GM23338 (cell line): ENCODE results near the gene DCDC2. TPM values are rescaled to one million over a fixed set of nuclear protein-coding genes. Genes with fewer than 3 reads are reported as not detected.

Experiments
- ATAC-seq: fragments of 200-7000 bp; cut with Tn5 transposase; 3 replicates; pipeline ENCODE4 v1.9.1; 2020
- DNase-seq: peaks from one replicate; pipeline ENCODE4 v3.0.0-alpha.2; 2015; ENCODE audit warnings: low spot score
- H2AFZ ChIP-seq: fragments of 200-600 bp; sonication (generic); 2 replicates; pipeline ENCODE4 v1.8.0; 2016; ENCODE audit warnings: antibody characterized with exemption, mild to moderate bottlenecking, moderate library complexity
- H3F3A ChIP-seq: fragments of 200-600 bp; sonication (generic); replicated peaks from 2 replicates; pipeline ENCODE4 v1.8.0; 2017; ENCODE audit warnings: antibody characterized with exemption, mixed run types, low read depth
- H3K27ac ChIP-seq: fragments of 200-600 bp; sonication (generic); 2 replicates; pipeline ENCODE4 v1.6.1; 2016; ENCODE audit warnings: low read depth
- H3K27me3 ChIP-seq: fragments of 200-600 bp; sonication (generic); 2 replicates; pipeline ENCODE4 v1.8.0; 2016; ENCODE audit warnings: mild to moderate bottlenecking, mixed run types, moderate library complexity; ENCODE audit not compliant: insufficient read depth
- H3K36me3 ChIP-seq: fragments of 200-600 bp; sonication (generic); 2 replicates; pipeline ENCODE4 v1.8.0; 2016; ENCODE audit warnings: mild to moderate bottlenecking; ENCODE audit not compliant: insufficient read depth
- H3K4me1 ChIP-seq: fragments of 200-600 bp; sonication (generic); 2 replicates; pipeline ENCODE4 v1.8.0; 2016; ENCODE audit warnings: mild to moderate bottlenecking, moderate library complexity; ENCODE audit not compliant: insufficient read depth
- H3K4me2 ChIP-seq: fragments of 200-600 bp; sonication (generic); 2 replicates; pipeline ENCODE4 v1.7.1; 2017; ENCODE audit warnings: mixed run types
- H3K4me3 ChIP-seq: fragments of 200-600 bp; sonication (generic); 2 replicates; pipeline ENCODE4 v1.6.1; 2016; ENCODE audit warnings: mixed run types
- H3K79me2 ChIP-seq: fragments of 200-600 bp; sonication (generic); replicated peaks from 2 replicates; pipeline ENCODE4 v1.8.0; 2017; ENCODE audit warnings: mild to moderate bottlenecking; ENCODE audit not compliant: insufficient read depth
- H3K9me2 ChIP-seq: fragments of 200-600 bp; sonication (generic); 2 replicates; pipeline ENCODE4 v1.8.0; 2017; ENCODE audit not compliant: insufficient read depth
- H4K20me1 ChIP-seq: fragments of 200-600 bp; sonication (generic); replicated peaks from 2 replicates; pipeline ENCODE4 v1.8.0; 2017; ENCODE audit warnings: mild to moderate bottlenecking; ENCODE audit not compliant: insufficient read depth
- H3K27ac Mint-ChIP-seq: 2 replicates; pipeline ENCODE4 v1.8.0; 2020; ENCODE audit warnings: inconsistent platforms, mild to moderate bottlenecking, moderate library complexity, mixed read lengths
- H3K27me3 Mint-ChIP-seq: 3 replicates; pipeline ENCODE4 v1.8.0; 2022; ENCODE audit warnings: low read depth, mild to moderate bottlenecking, moderate library complexity, mixed read lengths, inconsistent platforms; ENCODE audit not compliant: insufficient read depth, poor library complexity
- H3K36me3 Mint-ChIP-seq: 3 replicates; pipeline ENCODE4 v1.8.0; 2021; ENCODE audit warnings: low read depth, mild to moderate bottlenecking, inconsistent platforms, moderate library complexity, mixed read lengths
- H3K4me1 Mint-ChIP-seq: 3 replicates; pipeline ENCODE4 v1.8.0; 2020; ENCODE audit warnings: mild to moderate bottlenecking, inconsistent platforms, mixed read lengths
- H3K4me3 Mint-ChIP-seq: 3 replicates; pipeline ENCODE4 v1.8.0; 2021; ENCODE audit warnings: moderate library complexity, mild to moderate bottlenecking, inconsistent platforms, mixed read lengths
- H3K9me3 Mint-ChIP-seq: 3 replicates; pipeline ENCODE4 v1.8.0; 2020; ENCODE audit warnings: moderate library complexity, mild to moderate bottlenecking, inconsistent platforms, mixed read lengths
- CREB1 ChIP-seq: fragments of 250-450 bp; sonication (Bioruptor Pico); IDR thresholded peaks from 2 replicates; pipeline ENCODE4 v1.5.0; 2020; ENCODE audit warnings: low read depth, mild to moderate bottlenecking, moderate library complexity
- ETS1 ChIP-seq: IDR thresholded peaks from 2 replicates; pipeline ENCODE4 v1.6.1; 2016; ENCODE audit warnings: antibody characterized with exemption
- EZH2 ChIP-seq: fragments of 200-600 bp; sonication (generic); IDR thresholded peaks from one replicate; pipeline ENCODE4 v1.8.0; 2017; ENCODE audit warnings: antibody characterized with exemption, mild to moderate bottlenecking, low read depth; ENCODE audit not compliant: unreplicated experiment
- EZH2phosphoT487 ChIP-seq: fragments of 200-600 bp; sonication (generic); IDR thresholded peaks from one replicate; pipeline ENCODE4 v1.8.1; 2018; ENCODE audit warnings: antibody characterized with exemption; ENCODE audit not compliant: unreplicated experiment
- JUNB ChIP-seq: IDR thresholded peaks from one replicate; pipeline ENCODE4 v1.6.1; 2016; ENCODE audit warnings: antibody characterized with exemption; ENCODE audit not compliant: unreplicated experiment
- POLR2AphosphoS5 ChIP-seq: IDR thresholded peaks from 2 replicates; pipeline ENCODE4 v1.6.1; 2016; ENCODE audit warnings: antibody characterized with exemption, low read depth
- REST ChIP-seq: IDR thresholded peaks from one replicate; pipeline ENCODE4 v1.6.1; 2018; ENCODE audit warnings: antibody characterized with exemption; ENCODE audit not compliant: unreplicated experiment
- STAT1 ChIP-seq: IDR thresholded peaks from one replicate; pipeline ENCODE4 v1.6.1; 2016; ENCODE audit warnings: antibody characterized with exemption; ENCODE audit not compliant: unreplicated experiment
- ZNF114 ChIP-seq: fragments of 250-450 bp; sonication (Bioruptor Pico); IDR thresholded peaks from 2 replicates; pipeline ENCODE4 v1.5.0; 2020; ENCODE audit warnings: mild to moderate bottlenecking, moderate library complexity
- ZNF331 ChIP-seq: fragments of 250-450 bp; sonication (Bioruptor Pico); IDR thresholded peaks from 2 replicates; pipeline ENCODE4 v1.5.0; 2020; ENCODE audit warnings: low read depth, mild to moderate bottlenecking, moderate library complexity
- ZNF462 ChIP-seq: fragments of 250-450 bp; sonication (Bioruptor Pico); IDR thresholded peaks from 2 replicates; pipeline ENCODE4 v1.5.0; 2020; ENCODE audit warnings: mild to moderate bottlenecking, moderate library complexity
- polyA plus RNA-seq: library from polyadenylated mRNA; unstranded; fragments of >200 nt; fragmentation: Nextera tagmentation; extraction: Ambion mirVana; gene quantifications from 2 replicates; pipeline ENCODE4 v1.2.1, GENCODE V29; 2016
- total RNA-seq: library from RNA; depleted of rRNA; stranded (reverse); fragments of >200 nt; shearing (Covaris generic); gene quantifications from 2 replicates; pipeline ENCODE4 v1.2.3, GENCODE V29; 2014

DCDC2 gene
- total and polyA plus RNA-seq, 2 experiments from 2014 or later, result 0.59 to 0.79 TPM

GRCh38 chr6:24125980-24126379, 231.9 kb downstream of the DCDC2 start, which contains the start of gene NRSN1 (continued):
- TF ChIP-seq ZNF462 (CRISPR knock-in tag), result no peak

GRCh38 chr6:24122139-24122538, 235.7 kb downstream of the DCDC2 start:
- Mint-ChIP-seq H3K27me3 (peaks cover 3% of the 10 kb centered on the region), H3K36me3 (no peaks in the 10 kb centered on the region), H3K9me3 (no peaks in the 10 kb centered on the region), H3K4me3 (no peak overlapping the region), H3K27ac (no peak overlapping the region), H3K4me1 (peaks cover 15% of the 10 kb centered on the region; the same call in 2 of the 3 replicates)
- ATAC-seq (no peak), DNase-seq (no peak)
- Histone ChIP-seq H4K20me1 (no peaks in the 10 kb centered on the region), H3K27ac (no peak overlapping the region), H3K4me2 (no peak overlapping the region), H3K27me3 (no peaks in the 10 kb centered on the region), H3K36me3 (no peaks in the 10 kb centered on the region), H3F3A (no peaks in the 10 kb centered on the region), H2AFZ (no peak overlapping the region), H3K9me2 (no peaks in the 10 kb centered on the region), H3K4me1 (peaks cover 4% of the 10 kb centered on the region; the same call in 1 of the 2 replicates), H3K79me2 (no peaks in the 10 kb centered on the region), H3K4me3 (no peak overlapping the region)
- TF ChIP-seq CREB1 (CRISPR knock-in tag) (no peak), ETS1 (no peak), JUNB (no peak), POLR2AphosphoS5 (no peak), STAT1 (no peak), EZH2phosphoT487 (no peak), ZNF331 (no peak), REST (no peak), ZNF114 (CRISPR knock-in tag) (no peak), EZH2 (no peak)
